ENCODE measurements around the gene ANXA9. TPM values are rescaled to one million over a fixed set of nuclear protein-coding genes. Genes with fewer than 3 reads are reported as not detected.

ANXA9 gene
- total and polyA plus RNA-seq, 2 experiments from 2014 or later = 1.4 to 2.2 TPM

DNA sequence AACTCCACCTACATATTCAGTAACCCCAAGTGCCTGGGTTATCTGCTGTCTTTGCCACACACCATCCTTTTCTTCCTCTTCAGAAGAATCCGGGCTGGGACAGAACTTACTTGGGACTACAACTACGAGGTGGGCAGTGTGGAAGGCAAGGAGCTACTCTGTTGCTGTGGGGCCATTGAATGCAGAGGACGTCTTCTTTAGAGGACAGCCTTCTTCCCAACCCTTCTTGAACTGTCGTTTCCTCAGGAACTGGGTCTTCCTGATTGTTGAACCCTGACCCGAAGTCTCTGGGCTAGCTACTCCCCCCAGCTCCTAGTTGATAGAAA is 18.0 kb upstream of the ANXA9 start:
- Mint-ChIP-seq H3K27me3 (ENCODE audit: insufficient read depth, low read depth, poor library complexity) (peaks cover 15% of the 10 kb centered on the region), H3K27ac (no peak overlapping the region), H3K4me3 (no peak overlapping the region), H3K9me3 (no peaks in the 10 kb centered on the region; the same call in 2 of the 3 replicates), H3K4me1 (peaks cover 8% of the 10 kb centered on the region; the same call in 1 of the 3 replicates), H3K36me3 (ENCODE audit: low read depth) (peaks cover 97% of the 10 kb centered on the region)
- ATAC-seq = no peak
- peak overlapping the region; percentile 66; the same call in 1 of the 2 replicates for H3K27ac ChIP-seq (ENCODE audit: low read depth)
- no peak overlapping the region for H3K4me2 ChIP-seq
- H4K20me1 ChIP-seq (replicated peaks; ENCODE audit: insufficient read depth) = peaks cover 14% of the 10 kb centered on the region
- peaks cover 9% of the 10 kb centered on the region; the same call in 1 of the 2 replicates for H3K79me2 ChIP-seq (replicated peaks; ENCODE audit: insufficient read depth)
- no peak overlapping the region for H3K4me3 ChIP-seq
- no peaks in the 10 kb centered on the region for H3K9me2 ChIP-seq (ENCODE audit: insufficient read depth)
- H3K4me1 ChIP-seq (ENCODE audit: insufficient read depth) = no peaks in the 10 kb centered on the region; the same call in 1 of the 2 replicates
- H3K36me3 ChIP-seq (ENCODE audit: insufficient read depth) = peaks cover 62% of the 10 kb centered on the region
- H3F3A ChIP-seq (replicated peaks; ENCODE audit: low read depth) = peaks cover 34% of the 10 kb centered on the region
- no peak for DNase-seq (ENCODE audit: low spot score)
- no peak overlapping the region for H2AFZ ChIP-seq
- H3K27me3 ChIP-seq (ENCODE audit: insufficient read depth) = no peaks in the 10 kb centered on the region
- TF ChIP-seq REST (IDR thresholded peaks at IDR 0.05; ENCODE audit: unreplicated experiment) (no peak), EZH2 (IDR thresholded peaks at IDR 0.05; ENCODE audit: low read depth, unreplicated experiment) (no peak)

GRCh38 chr1:150965605-150966004 is 16.5 kb upstream of the ANXA9 start:
- Histone ChIP-seq H3K36me3 (ENCODE audit: insufficient read depth) (peaks cover 51% of the 10 kb centered on the region), H3K4me1 (ENCODE audit: insufficient read depth) (peaks cover 7% of the 10 kb centered on the region), H2AFZ (no peak overlapping the region), H3K79me2 (replicated peaks; ENCODE audit: insufficient read depth) (peaks cover 23% of the 10 kb centered on the region), H3K27me3 (ENCODE audit: insufficient read depth) (no peaks in the 10 kb centered on the region), H3K9me2 (ENCODE audit: insufficient read depth) (no peaks in the 10 kb centered on the region), H3K4me3 (no peak overlapping the region), H3K4me2 (no peak overlapping the region), H4K20me1 (replicated peaks; ENCODE audit: insufficient read depth) (peaks cover 26% of the 10 kb centered on the region), H3K27ac (ENCODE audit: low read depth) (no peak overlapping the region), H3F3A (replicated peaks; ENCODE audit: low read depth) (peaks cover 34% of the 10 kb centered on the region)
- Mint-ChIP-seq H3K4me1 (peaks cover 14% of the 10 kb centered on the region), H3K27me3 (ENCODE audit: insufficient read depth, low read depth, poor library complexity) (peaks cover 15% of the 10 kb centered on the region), H3K4me3 (no peak overlapping the region), H3K36me3 (ENCODE audit: low read depth) (peaks cover 86% of the 10 kb centered on the region), H3K27ac (no peak overlapping the region), H3K9me3 (no peaks in the 10 kb centered on the region; the same call in 2 of the 3 replicates)
- DNase-seq (ENCODE audit: low spot score) (no peak), ATAC-seq (no peak)
- TF ChIP-seq STAT1 (IDR thresholded peaks at IDR 0.05; ENCODE audit: unreplicated experiment) = no peak
- no peak for TF ChIP-seq EZH2 (IDR thresholded peaks at IDR 0.05; ENCODE audit: low read depth, unreplicated experiment)
- TF ChIP-seq, protein P1, sequence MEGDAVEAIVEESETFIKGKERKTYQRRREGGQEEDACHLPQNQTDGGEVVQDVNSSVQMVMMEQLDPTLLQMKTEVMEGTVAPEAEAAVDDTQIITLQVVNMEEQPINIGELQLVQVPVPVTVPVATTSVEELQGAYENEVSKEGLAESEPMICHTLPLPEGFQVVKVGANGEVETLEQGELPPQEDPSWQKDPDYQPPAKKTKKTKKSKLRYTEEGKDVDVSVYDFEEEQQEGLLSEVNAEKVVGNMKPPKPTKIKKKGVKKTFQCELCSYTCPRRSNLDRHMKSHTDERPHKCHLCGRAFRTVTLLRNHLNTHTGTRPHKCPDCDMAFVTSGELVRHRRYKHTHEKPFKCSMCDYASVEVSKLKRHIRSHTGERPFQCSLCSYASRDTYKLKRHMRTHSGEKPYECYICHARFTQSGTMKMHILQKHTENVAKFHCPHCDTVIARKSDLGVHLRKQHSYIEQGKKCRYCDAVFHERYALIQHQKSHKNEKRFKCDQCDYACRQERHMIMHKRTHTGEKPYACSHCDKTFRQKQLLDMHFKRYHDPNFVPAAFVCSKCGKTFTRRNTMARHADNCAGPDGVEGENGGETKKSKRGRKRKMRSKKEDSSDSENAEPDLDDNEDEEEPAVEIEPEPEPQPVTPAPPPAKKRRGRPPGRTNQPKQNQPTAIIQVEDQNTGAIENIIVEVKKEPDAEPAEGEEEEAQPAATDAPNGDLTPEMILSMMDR (conservative IDR thresholded peaks at IDR 0.05; ENCODE audit: low read depth in 2 of 2) = no peak
- TF ChIP-seq CREB1 (CRISPR knock-in tag; IDR thresholded peaks at IDR 0.05; ENCODE audit: low read depth) = no peak
- TF ChIP-seq, protein P2, sequence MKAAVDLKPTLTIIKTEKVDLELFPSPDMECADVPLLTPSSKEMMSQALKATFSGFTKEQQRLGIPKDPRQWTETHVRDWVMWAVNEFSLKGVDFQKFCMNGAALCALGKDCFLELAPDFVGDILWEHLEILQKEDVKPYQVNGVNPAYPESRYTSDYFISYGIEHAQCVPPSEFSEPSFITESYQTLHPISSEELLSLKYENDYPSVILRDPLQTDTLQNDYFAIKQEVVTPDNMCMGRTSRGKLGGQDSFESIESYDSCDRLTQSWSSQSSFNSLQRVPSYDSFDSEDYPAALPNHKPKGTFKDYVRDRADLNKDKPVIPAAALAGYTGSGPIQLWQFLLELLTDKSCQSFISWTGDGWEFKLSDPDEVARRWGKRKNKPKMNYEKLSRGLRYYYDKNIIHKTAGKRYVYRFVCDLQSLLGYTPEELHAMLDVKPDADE (IDR thresholded peaks at IDR 0.05) = no peak
- no peak for TF ChIP-seq ZNF462 (CRISPR knock-in tag; IDR thresholded peaks at IDR 0.05)
- no peak for TF ChIP-seq NANOG (IDR thresholded peaks at IDR 0.05; ENCODE audit: borderline replicate concordance)
- no peak for TF ChIP-seq EZH2phosphoT487 (IDR thresholded peaks at IDR 0.05; ENCODE audit: unreplicated experiment)
